Right ventricle myocardium inferior (tissue), 1 donor: ENCODE data around the gene POU2F2. TPM values are rescaled to one million over a fixed set of nuclear protein-coding genes. Genes with fewer than 3 reads are reported as not detected.

Experiments
- ATAC-seq: fragments of 200-7000 bp; cut with Tn5 transposase; one replicate; pipeline ENCODE4 v1.9.1; 2020; ENCODE audit warnings: mild to moderate bottlenecking, moderate library complexity
- DNase-seq: peaks from one replicate; pipeline ENCODE4 v3.0.0; 2021; ENCODE audit errors: missing footprints
- intact Hi-C: fragments of 100-400 bp; cut with DNase I; formaldehyde crosslinking; loops from one replicate; pipeline ENCODE4 v1.11.0; 2022
- total RNA-seq: library from RNA; stranded (reverse); fragmentation: NEBNext Ultra II Directional; extraction: Animal tissue kit (Norgen Biotek cat#: 25700); gene quantifications from one replicate; pipeline ENCODE4 v1.2.1, GENCODE V29; 2021
- donor health status: DM: no; HTN: yes; CAD: no; lungs with severe emphysema.

Gene POU2F2
- total RNA-seq, 1 donor from 2014 or later: 1.5 TPM

- DNase-seq (no peak), ATAC-seq (no peak)
- intact Hi-C loops: loop anchor here (2.0 to 10.0 kb wide), 3 partner anchors 53 to 193 kb away; partner anchors contain the start of gene MEGF8
These were observed 857 bp downstream of the POU2F2 start for GRCh38 chr19:42131149-42132029.

DNA sequence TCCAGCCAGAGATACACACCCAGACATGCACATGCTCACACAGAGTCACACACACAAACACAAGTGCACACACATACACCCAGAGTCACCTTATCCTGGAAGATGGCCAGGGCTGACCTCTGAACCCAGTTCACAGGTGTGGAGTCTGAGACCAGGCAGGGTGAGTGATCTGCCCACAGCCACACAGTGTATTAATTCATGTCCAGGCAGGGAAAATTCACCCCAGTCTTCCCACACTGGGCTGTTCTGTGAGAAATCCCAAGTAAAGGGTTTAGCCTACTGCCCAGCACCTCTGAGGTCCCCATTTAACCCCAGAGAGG lies 2.0 kb downstream of the POU2F2 start:
- no peak for ATAC-seq
- intact Hi-C loops: loop anchor here (10.0 kb wide), 1 partner anchor 195 kb away; the partner anchor contains the start of gene MEGF8

DNA sequence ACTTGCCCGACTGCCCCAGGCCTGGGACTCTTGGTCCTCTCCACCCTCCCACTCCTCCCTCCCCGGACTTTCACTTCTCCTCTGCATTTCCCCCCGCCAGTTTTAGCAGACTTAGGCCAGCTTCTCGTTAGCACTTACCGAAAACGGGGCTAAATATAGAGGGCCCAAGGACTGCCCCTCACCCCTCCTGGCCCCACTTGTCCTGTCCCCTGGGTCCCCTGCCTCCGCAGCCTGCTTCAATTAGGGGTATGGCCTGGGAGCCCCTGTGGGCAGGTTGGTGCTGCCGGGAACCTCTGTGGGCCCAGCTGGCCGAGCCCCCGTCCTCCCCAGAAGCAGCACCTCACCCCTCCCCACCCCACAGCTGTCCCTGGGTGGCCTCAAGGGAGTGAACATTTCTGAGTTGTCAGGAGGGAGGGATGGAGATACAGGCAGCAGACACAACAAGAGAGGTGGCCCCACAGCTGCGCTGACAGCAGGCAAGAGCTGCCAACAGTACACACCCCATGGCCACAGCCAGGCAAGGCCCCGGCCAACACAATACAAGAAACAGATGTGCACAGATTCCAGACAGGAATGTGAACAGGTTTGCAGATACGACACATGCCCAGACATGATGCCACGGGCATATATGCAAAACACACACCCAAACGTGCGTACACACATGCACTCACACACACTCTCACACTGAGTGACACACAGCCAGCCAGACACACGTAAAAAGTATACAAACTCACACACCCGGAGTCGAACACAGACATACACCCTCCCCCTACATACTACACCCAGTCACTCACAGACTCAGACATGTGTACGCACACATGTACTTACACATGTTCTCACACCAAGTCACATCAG lies 2.6 kb downstream of the POU2F2 start:
- intact Hi-C loops: loop anchor here (10.0 kb wide), 1 partner anchor 195 kb away; the partner anchor contains the start of gene MEGF8
- DNase-seq: no peak
- ATAC-seq: peak; percentile 56

More for the DNA sequence above, 2.0 kb downstream of the POU2F2 start:
- no peak for DNase-seq

DNA sequence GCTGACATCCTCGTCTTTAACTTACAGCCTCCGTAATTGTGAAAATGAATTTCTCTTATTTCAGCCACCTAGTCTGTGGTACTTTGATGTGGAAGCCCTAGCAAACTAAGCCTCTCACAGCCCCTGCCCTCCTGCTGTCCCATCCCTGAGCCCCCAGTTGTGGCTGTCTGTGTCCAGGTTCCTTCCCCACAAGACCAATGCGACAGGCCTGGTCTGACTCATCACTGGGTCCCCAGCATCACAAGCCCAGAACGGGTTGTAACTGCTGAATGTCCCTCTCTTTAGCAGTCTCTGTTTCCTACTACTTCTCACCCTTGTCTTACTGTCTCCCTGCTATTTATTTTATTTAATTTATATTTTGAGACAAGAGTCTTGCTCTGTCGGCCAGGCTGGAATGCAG lies 5.7 kb downstream of the POU2F2 start:
- DNase-seq (no peak), ATAC-seq (no peak)
- intact Hi-C loops: no loop called here

DNA sequence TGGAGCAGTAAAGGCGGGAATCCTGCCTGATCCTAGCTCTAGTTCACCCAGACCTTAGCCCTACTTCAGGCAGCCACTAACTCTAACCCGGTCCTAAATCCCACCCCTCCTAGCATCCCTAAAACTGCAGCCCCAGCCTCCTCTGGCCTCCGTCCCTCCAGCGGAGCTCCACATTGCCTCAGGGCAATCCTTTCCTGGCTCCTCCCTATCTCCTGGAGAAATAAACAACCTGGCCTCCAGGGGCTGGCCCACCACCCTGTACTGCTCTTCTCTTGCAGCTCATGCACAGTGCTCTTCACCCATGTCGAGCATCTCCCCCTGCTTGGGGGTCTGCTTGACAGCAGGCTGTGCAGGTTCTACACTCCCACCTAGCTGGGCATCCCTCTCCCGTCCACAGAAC lies 6.7 kb downstream of the POU2F2 start:
- no peak for DNase-seq
- ATAC-seq: no peak
- intact Hi-C loops: no loop called here

GRCh38 chr19:42124386-42124901 lies 7.8 kb downstream of the POU2F2 start:
- intact Hi-C loops: no loop called here
- ATAC-seq (no peak), DNase-seq (no peak)

DNA sequence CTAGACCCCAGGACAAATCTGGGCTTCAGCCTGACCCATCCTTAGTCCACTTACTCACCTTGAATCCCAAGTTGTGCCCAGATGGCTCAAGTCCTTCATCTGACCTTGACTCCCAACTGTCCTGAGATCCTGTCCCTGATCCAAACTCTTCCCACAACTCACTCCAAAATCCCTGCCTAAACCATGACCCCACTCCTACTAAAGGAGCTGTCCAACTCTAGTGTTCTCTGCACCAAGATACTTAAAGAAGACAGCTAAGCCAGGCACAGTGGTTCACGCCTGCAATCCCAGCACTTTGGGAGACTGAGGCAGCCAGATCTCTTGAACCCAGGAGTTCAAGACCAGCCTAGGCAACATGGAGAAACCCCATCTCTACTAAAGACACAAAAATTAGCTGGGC lies 8.5 kb downstream of the POU2F2 start:
- DNase-seq: no peak
- intact Hi-C loops: no loop called here
- ATAC-seq: no peak

DNA sequence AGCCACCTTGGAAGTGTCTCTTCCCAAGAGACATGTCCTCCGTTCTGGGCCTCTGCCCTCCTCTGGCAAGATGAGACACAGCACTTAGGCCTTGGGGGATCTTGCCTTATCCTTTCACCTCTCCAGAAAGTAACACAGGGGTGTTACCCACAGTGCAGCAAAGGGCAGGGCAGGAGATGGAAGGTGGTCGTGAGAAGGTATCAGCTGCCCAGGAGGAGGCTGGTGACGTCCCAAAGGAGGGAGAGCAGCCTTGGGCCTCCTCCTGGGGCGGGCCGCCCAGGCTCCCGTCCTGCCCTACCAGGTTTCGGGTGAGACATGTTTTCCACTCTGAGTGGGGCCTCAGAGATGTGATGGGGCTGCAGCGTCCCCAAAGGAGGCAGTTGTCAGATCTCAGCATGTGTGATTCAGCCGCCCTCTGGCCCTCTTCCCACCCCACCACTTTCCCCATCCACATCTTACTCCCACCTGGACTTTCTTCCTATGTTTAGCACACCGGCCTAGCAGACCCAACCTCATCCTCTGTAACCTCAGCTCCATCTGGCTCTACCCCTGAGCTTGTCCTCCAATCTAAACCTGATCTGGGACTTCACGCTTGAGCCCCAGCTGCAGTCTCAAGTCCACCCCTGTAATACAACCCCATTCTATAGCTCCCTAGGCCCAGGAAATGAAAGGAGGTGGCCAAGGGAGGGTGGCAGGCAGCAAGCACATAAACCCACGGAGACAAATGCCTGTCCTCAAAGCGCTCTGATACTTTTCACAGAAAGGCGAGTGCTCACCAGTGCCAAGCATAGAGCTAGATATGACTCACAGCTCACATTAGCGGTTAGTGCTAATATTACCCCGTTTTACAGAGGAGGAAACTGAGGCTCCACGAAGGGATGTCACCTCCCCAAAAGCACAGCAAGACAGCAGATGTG lies 9.3 kb downstream of the POU2F2 start:
- DNase-seq: no peak
- ATAC-seq: no peak
- intact Hi-C loops: no loop called here

GRCh38 chr19:42121656-42122069 lies 10.6 kb downstream of the POU2F2 start:
- DNase-seq (peak; percentile 78), ATAC-seq (peak; percentile 58)
- intact Hi-C loops: no loop called here

DNA sequence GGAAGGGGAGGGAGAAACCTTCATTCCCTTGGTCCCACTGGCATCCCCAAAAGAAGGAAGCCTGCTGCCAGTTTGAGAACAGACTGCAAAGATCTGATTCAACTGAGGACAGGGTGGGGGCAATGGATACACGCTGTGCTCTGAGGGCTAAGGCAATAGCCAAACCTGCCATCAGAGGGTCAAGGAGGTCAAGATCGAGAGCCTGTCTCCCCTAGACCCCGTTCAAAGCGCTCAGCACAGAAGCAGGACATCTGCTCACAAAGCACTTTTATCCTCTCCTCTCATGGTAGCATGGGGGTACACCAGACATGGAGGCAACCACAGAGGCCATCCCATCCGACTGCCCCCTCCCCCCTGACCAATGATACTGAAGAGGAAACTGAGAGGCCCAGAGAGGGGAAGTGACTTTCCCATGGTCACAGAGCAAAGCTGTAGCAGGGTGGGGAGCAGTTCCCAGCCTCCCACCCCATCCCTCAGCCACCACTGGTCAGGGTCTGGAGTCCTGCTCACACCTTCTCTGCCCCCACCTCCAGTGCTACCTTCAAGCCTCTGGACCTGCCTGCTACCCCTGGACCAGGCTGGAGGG lies 11.1 kb downstream of the POU2F2 start:
- ATAC-seq: no peak
- intact Hi-C loops: no loop called here
- no peak for DNase-seq

- ATAC-seq: no peak
- intact Hi-C loops: no loop called here
- no peak for DNase-seq
These were observed 11.8 kb downstream of the POU2F2 start for GRCh38 chr19:42120276-42120980.

DNA sequence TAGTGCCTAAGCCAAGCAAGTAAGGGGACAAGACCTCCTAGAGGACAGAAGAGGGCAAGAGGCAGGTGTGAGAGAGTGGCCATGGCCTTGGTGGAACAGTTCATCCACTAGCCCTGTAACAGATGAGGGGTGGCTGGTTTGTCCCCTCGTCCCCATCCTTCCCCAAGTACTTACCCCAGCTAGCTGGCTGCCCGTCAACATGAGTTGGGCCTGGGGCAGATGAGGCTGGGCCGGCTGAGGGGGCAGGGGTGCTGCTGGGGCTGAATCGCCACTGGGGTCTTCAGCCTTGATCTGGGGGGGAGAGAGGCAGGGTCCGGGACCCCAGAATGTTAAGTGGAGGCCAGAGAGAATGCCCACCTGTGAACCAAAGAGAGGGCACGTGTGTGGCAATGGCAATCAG lies 15.2 kb downstream of the POU2F2 start:
- DNase-seq: no peak
- no peak for ATAC-seq
- intact Hi-C loops: no loop called here

- DNase-seq (no peak), ATAC-seq (no peak)
- intact Hi-C loops: no loop called here
These were observed 15.8 kb downstream of the POU2F2 start for GRCh38 chr19:42116308-42117075.

DNA sequence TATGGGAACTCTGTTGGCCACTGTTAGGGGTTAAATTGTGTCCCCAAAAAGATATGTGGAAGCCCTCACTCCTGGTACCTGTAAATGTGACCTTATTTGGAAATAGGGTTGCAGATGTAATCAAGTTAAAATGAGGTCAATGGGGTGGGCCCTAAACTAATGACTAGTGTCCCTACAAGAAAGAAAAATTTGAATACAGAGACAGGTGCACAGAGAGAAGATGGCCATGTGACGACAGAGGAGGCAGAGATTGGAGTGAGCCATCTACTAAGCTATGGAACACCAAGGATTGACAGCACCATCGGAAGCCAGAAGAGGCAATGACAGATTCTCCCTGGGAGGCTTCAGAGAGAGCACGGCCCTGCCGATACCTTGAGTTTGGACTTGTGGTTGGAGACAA lies 16.5 kb downstream of the POU2F2 start:
- DNase-seq: no peak
- intact Hi-C loops: no loop called here
- no peak for ATAC-seq

GRCh38 chr19:42115219-42115618 lies 17.0 kb downstream of the POU2F2 start:
- ATAC-seq (no peak), DNase-seq (no peak)
- intact Hi-C loops: no loop called here

- DNase-seq: no peak
- intact Hi-C loops: no loop called here
- ATAC-seq: no peak
These were observed 17.8 kb downstream of the POU2F2 start for GRCh38 chr19:42114412-42114811.
